ENCODE measurements around the gene GIT2.

Gene GIT2

GRCh38 chr12:109934026-109934425, 62.1 kb downstream of the GIT2 start (continued):
- TF ChIP-seq, protein P1, sequence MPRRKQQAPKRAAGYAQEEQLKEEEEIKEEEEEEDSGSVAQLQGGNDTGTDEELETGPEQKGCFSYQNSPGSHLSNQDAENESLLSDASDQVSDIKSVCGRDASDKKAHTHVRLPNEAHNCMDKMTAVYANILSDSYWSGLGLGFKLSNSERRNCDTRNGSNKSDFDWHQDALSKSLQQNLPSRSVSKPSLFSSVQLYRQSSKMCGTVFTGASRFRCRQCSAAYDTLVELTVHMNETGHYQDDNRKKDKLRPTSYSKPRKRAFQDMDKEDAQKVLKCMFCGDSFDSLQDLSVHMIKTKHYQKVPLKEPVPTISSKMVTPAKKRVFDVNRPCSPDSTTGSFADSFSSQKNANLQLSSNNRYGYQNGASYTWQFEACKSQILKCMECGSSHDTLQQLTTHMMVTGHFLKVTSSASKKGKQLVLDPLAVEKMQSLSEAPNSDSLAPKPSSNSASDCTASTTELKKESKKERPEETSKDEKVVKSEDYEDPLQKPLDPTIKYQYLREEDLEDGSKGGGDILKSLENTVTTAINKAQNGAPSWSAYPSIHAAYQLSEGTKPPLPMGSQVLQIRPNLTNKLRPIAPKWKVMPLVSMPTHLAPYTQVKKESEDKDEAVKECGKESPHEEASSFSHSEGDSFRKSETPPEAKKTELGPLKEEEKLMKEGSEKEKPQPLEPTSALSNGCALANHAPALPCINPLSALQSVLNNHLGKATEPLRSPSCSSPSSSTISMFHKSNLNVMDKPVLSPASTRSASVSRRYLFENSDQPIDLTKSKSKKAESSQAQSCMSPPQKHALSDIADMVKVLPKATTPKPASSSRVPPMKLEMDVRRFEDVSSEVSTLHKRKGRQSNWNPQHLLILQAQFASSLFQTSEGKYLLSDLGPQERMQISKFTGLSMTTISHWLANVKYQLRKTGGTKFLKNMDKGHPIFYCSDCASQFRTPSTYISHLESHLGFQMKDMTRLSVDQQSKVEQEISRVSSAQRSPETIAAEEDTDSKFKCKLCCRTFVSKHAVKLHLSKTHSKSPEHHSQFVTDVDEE (CRISPR knock-in tag; IDR thresholded peaks at IDR 0.05), result no peak

DNA sequence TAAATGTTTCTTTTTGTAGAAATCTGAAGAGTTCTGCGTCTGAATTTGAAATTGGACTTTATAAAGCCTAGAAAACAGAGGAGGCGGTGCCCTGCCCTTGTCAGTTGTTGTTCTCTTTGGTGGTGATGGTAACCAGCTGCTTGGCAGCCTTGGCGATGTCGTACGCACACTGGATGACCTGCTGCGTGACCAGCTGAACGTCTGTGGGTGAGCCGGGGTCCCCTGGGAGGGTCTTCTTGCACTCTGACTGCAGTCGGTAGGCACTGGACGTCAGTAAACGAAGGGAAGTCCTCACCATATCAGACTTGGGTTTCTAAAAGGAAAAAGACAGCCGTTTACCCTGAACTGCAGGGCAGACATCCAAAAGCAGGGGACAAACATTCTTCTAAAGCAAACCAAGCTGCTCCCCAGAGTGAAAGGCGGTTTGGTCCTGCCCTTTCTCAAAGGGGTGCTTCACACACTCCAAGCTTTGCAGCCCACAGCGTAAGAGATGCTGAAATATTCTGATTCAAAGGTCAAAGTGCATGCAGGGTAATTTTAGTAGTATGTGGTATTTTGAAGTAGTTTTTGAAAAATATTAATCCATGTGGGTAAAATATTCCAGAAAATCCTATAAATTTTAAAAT, 63.2 kb downstream of the GIT2 start:
- TF ChIP-seq ZNF8 (CRISPR knock-in tag; IDR thresholded peaks at IDR 0.05) (no peak), PPARA (CRISPR knock-in tag; IDR thresholded peaks at IDR 0.05; ENCODE audit: borderline replicate concordance) (no peak), ARNTL (CRISPR knock-in tag; IDR thresholded peaks at IDR 0.05; ENCODE audit: borderline replicate concordance, low read depth) (no peak), ZNF565 (CRISPR knock-in tag; conservative IDR thresholded peaks at IDR 0.05; ENCODE audit: low read depth) (no peak), TOX (CRISPR knock-in tag; IDR thresholded peaks at IDR 0.05; ENCODE audit: borderline replicate concordance) (no peak)
- no peak for ATAC-seq

DNA sequence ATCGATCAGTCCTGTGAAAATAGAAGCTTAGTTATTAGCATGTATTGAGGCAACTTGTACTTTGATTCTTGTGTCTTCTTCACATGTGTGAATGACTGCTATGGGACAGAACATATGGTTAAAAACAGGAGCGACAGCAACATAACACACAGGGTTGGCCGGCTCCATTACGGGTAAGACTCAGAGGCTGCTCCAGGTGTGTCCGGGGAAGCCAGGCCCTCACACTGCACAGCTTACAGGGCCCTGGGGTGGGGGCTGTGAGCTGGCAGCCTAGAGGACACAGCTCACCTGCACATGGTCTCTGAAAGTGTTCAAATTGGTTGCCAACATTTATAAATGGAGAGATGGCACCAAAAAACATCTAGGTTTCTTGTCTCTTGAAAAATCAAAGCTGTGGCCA, 65.0 kb downstream of the GIT2 start:
- ATAC-seq, result no peak
- TF ChIP-seq, protein P2, sequence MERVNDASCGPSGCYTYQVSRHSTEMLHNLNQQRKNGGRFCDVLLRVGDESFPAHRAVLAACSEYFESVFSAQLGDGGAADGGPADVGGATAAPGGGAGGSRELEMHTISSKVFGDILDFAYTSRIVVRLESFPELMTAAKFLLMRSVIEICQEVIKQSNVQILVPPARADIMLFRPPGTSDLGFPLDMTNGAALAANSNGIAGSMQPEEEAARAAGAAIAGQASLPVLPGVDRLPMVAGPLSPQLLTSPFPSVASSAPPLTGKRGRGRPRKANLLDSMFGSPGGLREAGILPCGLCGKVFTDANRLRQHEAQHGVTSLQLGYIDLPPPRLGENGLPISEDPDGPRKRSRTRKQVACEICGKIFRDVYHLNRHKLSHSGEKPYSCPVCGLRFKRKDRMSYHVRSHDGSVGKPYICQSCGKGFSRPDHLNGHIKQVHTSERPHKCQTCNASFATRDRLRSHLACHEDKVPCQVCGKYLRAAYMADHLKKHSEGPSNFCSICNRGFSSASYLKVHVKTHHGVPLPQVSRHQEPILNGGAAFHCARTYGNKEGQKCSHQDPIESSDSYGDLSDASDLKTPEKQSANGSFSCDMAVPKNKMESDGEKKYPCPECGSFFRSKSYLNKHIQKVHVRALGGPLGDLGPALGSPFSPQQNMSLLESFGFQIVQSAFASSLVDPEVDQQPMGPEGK (CRISPR knock-in tag; IDR thresholded peaks at IDR 0.05; ENCODE audit: borderline replicate concordance), result no peak
- TF ChIP-seq OSR1 (CRISPR knock-in tag; IDR thresholded peaks at IDR 0.05), result no peak
- no peak for TF ChIP-seq ESRRG (CRISPR knock-in tag; IDR thresholded peaks at IDR 0.05)
- TF ChIP-seq CSDC2 (CRISPR knock-in tag; IDR thresholded peaks at IDR 0.05), result no peak
- TF ChIP-seq, protein P1 (CRISPR knock-in tag; IDR thresholded peaks at IDR 0.05), result no peak
- no peak for TF ChIP-seq BACH2 (CRISPR knock-in tag; IDR thresholded peaks at IDR 0.05; ENCODE audit: borderline replicate concordance)
- TF ChIP-seq, protein P3, sequence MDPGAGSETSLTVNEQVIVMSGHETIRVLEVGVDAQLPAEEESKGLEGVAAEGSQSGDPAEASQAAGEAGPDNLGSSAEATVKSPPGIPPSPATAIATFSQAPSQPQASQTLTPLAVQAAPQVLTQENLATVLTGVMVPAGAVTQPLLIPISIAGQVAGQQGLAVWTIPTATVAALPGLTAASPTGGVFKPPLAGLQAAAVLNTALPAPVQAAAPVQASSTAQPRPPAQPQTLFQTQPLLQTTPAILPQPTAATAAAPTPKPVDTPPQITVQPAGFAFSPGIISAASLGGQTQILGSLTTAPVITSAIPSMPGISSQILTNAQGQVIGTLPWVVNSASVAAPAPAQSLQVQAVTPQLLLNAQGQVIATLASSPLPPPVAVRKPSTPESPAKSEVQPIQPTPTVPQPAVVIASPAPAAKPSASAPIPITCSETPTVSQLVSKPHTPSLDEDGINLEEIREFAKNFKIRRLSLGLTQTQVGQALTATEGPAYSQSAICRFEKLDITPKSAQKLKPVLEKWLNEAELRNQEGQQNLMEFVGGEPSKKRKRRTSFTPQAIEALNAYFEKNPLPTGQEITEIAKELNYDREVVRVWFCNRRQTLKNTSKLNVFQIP (CRISPR knock-in tag; IDR thresholded peaks at IDR 0.05; ENCODE audit: borderline replicate concordance, low read depth), result no peak
- no peak for TF ChIP-seq CREB5 (CRISPR knock-in tag; IDR thresholded peaks at IDR 0.05; ENCODE audit: low read depth)
- no peak for TF ChIP-seq ARNTL (CRISPR knock-in tag; IDR thresholded peaks at IDR 0.05; ENCODE audit: borderline replicate concordance, low read depth)
- TF ChIP-seq, protein P4, sequence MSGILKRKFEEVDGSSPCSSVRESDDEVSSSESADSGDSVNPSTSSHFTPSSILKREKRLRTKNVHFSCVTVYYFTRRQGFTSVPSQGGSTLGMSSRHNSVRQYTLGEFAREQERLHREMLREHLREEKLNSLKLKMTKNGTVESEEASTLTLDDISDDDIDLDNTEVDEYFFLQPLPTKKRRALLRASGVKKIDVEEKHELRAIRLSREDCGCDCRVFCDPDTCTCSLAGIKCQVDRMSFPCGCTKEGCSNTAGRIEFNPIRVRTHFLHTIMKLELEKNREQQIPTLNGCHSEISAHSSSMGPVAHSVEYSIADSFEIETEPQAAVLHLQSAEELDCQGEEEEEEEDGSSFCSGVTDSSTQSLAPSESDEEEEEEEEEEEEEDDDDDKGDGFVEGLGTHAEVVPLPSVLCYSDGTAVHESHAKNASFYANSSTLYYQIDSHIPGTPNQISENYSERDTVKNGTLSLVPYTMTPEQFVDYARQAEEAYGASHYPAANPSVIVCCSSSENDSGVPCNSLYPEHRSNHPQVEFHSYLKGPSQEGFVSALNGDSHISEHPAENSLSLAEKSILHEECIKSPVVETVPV (CRISPR knock-in tag; IDR thresholded peaks at IDR 0.05), result no peak
- no peak for TF ChIP-seq ISL1 (CRISPR knock-in tag; IDR thresholded peaks at IDR 0.05)
- no peak for TF ChIP-seq TCF4 (CRISPR knock-in tag; IDR thresholded peaks at IDR 0.05; ENCODE audit: borderline replicate concordance)
- TF ChIP-seq TOX (CRISPR knock-in tag; IDR thresholded peaks at IDR 0.05; ENCODE audit: borderline replicate concordance), result no peak
- TF ChIP-seq ZFP3 (CRISPR knock-in tag; IDR thresholded peaks at IDR 0.05), result no peak
- no peak for TF ChIP-seq ZC3H10 (CRISPR knock-in tag; IDR thresholded peaks at IDR 0.05)
- TF ChIP-seq PPARA (CRISPR knock-in tag; IDR thresholded peaks at IDR 0.05; ENCODE audit: borderline replicate concordance), result no peak
- TF ChIP-seq ZNF565 (CRISPR knock-in tag; conservative IDR thresholded peaks at IDR 0.05; ENCODE audit: low read depth), result no peak
- TF ChIP-seq GLIS3 (CRISPR knock-in tag; IDR thresholded peaks at IDR 0.05), result no peak
- no peak for TF ChIP-seq SNAI2 (CRISPR knock-in tag; IDR thresholded peaks at IDR 0.05)

Data from SK-N-SH treated with all-trans-retinoic acid at 6 μM for 48 hours (cell line).